GM18520 (cell line): ENCODE data around the gene PGAP2.
"Not testable (repeated sequence)": the region's sequence is repeated elsewhere in the genome, so short reads cannot be mapped to it uniquely, and the experiment has no call there.

ENCODE experiments used
- ATAC-seq: cut with Tn5 transposase; IDR thresholded peaks from one replicate; pipeline ENCODE4 v1.9.1; 2021; ENCODE audit not compliant: unreplicated experiment

PGAP2 gene

DNA sequence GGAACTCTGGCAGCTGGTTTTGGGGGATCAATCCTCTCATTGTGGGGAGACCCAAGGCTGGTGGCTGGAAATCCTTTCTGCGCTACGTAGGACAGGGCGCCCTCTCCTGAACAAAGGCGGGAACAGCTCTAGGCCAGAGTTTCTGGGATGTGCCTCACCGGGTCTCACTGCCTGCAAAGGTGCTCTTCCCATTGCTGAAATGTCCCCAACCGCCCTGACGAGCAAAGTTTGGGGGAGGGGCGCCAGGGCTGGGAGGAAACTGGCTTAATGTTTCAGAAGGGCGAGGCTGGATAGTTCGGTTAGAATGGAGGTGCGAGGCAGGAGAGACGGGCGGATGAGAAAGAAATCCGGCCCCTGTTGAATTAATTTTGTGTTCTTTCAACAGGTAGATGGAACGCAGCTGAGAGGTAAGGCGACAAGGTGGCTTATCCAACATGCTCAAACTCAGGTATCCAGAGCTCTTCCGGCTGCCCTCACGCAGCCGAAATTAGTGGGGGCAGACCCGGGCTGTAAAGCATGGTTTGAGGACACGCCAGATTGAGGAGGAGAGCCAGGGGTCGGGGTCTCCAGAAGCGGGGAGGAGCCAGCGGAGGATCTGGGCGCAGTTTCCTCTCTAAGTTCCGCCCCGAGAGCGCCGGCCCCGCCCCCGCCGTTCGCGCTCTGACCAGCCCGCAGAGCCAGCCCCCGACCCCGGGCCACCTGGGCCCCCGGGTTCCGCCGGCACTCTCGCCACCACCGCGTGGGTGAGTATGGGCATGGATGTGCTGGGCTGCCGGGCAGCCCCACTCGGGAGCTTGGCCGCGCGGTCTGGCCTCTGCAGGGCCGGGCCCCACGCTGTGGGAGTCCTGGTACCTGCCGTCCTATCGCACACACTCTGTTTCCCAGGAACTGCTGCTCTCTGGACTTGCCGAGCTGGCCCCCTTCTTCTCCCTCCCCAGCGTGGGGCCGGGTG lies at the start of gene PGAP2:
PGAP2 (plus strand) TSS at position 652 of the 952 bp plus-strand sequence. CDS start 2,700 bp downstream, outside the sequence.
- peak; percentile 33 for ATAC-seq

- no peak for ATAC-seq
These were observed 44.1 kb upstream of the PGAP2 start for GRCh38 chr11:3764266-3764665.

- not testable (repeated sequence) for ATAC-seq
These were observed 41.5 kb upstream of the PGAP2 start for GRCh38 chr11:3766836-3767235.

GRCh38 chr11:3767536-3767935 lies 40.8 kb upstream of the PGAP2 start:
- ATAC-seq, result no peak

DNA sequence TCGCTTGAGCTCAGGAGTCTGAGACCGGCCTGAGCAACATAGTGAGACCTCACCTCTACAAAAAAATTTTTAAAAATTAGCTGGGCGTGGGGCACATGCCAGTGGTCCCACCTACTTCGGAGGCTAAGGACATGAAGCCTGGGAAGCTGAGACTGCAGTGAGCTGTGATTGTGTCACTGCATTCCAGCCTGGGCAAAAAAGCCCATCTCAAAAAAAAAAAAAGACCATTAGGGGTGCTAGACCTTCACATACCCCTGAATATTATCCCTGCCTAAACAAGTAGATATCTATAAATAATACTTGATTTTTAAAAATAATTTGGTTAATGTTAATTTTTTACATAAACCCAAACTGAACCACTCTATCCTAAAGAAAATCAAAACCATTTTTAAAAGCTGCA lies 35.2 kb upstream of the PGAP2 start:
- no peak for ATAC-seq

DNA sequence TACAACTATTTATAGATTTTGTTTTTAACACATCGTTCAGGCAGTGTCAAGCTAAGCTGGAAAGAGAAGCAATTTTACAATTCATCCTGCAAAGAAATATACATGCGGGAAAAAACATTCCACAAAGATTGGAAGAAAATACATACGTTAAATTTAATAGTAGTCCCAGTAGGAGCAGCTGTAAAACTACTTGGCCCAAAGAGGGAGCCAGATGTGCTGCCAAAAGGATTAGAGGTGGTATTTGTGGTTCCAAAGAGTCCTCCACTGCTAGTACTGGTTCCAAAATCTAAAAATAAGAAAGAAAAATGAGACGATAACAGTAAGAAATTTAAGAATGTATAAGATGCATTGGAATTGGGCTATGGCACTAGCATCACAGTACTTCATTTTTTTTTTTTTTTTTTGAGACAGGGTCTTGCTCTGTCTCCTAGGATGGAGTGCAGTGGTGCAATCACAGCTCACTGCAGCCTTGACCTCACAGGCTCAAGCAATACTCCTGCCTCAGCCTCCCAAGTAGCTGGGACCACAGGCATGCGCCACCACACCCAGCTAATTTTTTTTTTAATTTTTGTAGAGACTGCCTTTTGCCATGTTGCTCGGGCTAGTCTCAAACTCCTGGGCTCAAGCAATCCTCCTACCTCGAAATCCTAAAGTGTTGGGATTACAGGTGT lies 32.5 kb upstream of the PGAP2 start:
- ATAC-seq, result no peak

GRCh38 chr11:3781423-3781822 lies 26.9 kb upstream of the PGAP2 start:
- no peak for ATAC-seq

- ATAC-seq, result no peak
These were observed 25.4 kb upstream of the PGAP2 start for GRCh38 chr11:3782963-3783362.

DNA sequence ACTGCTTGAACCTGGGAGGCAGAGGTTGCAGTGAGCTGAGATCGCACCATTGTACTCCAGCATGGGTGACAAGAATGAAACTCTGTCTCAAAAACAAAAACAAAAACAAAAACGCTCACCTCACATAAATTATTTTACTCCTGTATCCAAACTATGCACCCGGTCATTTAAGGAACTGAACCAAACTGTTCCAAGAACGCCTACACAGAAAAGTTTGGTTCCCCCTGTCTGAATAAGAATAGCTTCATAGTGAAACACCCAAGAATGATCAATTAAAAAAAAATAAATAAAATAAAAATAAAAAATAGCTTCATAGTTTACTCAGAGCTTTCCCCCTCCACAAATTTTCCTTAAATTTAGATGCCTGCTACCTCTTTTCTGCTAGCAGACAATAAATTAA lies 24.7 kb upstream of the PGAP2 start:
- no peak for ATAC-seq

GRCh38 chr11:3786781-3787428 lies 21.5 kb upstream of the PGAP2 start:
- ATAC-seq, result no peak

GRCh38 chr11:3794387-3794786 lies 14.0 kb upstream of the PGAP2 start:
- not testable (repeated sequence) for ATAC-seq

DNA sequence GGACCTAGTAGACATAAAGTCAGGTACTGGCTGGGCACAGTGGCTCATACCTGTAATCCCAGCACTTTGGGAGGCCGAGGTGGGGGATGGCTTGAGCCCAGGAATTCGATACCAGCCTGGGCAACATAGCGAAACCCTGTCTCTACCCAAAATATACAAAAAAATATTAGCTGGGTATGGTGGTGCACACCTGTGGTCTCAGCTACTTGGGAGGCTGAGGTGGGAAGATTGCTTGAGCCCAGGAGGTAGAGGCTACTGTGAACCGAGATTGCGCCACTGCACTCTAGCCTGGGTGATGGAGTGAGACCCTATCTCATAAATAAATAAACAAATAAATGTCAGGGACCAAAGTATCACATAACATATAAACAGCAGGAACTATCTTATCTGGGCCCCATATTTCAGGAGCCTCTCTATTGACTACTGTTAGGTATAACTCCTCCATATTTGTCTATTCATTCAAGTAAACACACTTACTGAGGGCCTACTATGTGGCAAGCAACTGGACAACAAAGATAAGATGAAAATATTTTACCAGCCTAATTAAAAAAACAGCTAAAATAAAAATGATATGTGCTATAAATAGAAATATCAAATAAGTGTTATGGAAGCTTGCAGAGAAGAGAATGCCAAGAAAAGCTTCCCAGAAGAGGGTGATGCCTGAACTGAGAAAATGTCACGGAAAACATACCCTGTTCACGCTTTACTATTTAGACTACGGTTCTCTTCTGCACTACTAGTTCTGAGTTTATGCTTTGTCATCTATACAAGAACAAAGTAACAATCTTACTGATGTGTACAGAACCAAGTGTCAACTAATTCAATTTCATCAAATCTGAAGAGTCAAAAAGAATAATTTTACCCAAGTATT lies 13.0 kb upstream of the PGAP2 start:
- no peak for ATAC-seq

DNA sequence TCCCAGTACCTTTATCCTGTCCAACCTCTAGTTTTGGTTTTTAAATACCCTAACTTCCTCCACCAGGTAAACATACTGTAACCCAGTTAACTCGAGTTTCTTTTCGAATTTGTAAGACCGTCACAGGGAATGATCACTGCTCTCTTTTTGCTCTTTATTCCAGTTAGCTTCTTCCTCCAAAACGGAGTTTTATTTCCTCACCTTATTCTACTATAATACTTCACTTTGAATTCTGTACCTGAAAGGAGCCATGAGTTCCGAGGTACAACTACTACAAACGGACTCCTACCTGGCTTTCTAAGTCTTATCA lies 12.4 kb upstream of the PGAP2 start:
- ATAC-seq, result no peak

GRCh38 chr11:3796346-3796745 lies 12.0 kb upstream of the PGAP2 start:
- ATAC-seq, result no peak

DNA sequence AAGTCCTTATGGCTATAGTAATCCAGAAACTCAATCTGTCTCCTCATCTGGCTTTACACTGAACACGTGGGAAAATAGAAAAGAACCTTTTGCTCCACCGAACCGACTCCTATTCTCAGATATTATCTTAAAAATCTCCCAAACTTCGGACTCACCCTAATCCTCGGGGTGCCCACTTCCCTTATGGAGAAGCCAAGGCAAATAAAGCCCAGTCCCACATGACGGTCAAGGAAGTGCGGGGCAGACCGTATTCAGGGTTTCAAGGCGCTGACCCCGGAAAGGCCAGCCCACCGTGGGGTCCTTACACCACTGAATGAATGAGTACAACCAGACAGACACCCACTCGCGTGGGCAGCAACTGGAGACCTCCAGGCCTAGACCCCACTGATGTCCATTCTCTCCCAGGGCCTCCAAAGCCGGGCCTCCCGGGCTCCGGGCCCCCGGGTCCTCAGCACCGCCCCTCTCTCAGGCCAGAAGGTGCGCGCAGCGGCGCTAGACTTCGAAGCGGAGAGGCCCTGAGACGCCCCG lies 11.5 kb upstream of the PGAP2 start:
- ATAC-seq, result no peak

- peak; percentile 85 for ATAC-seq
These were observed 10.8 kb upstream of the PGAP2 start, which contains the start of gene NUP98 for GRCh38 chr11:3797329-3798090. TSS of gene NUP98 (minus strand) at chr11:3797554. CDS start at chr11:3782117, 15,437 bp downstream.

- no peak for ATAC-seq
These were observed 9.2 kb upstream of the PGAP2 start for GRCh38 chr11:3799143-3799542.

- ATAC-seq, result no peak
These were observed 8.5 kb upstream of the PGAP2 start for GRCh38 chr11:3799873-3800272.

- ATAC-seq, result no peak
These were observed 6.2 kb upstream of the PGAP2 start for GRCh38 chr11:3802011-3802790.
